H1 (cell line): ENCODE measurements around the gene FLCN. TPM values are rescaled to one million over a fixed set of nuclear protein-coding genes. Genes with fewer than 3 reads are reported as not detected.

Source experiments
- CTCF ChIA-PET: fragments of 300-600 bp; sonication (Branson Sonifier 250); formaldehyde crosslinking; loops from one replicate; lab custom pipeline; 2021; ENCODE audit not compliant: partially characterized antibody; lab: Charles Lee
- POLR2A ChIA-PET: fragments of 300-600 bp; sonication (Branson Sonifier 250); formaldehyde crosslinking; loops from one replicate; lab custom pipeline; 2021; ENCODE audit warnings: inconsistent platforms; ENCODE audit not compliant: partially characterized antibody; lab: Charles Lee
- DNase-seq, 2 experiments: peaks; one replicate each; pipeline versions ENCODE4 v3.0.0 to v3.0.0-alpha.2; 2010 to 2022; ENCODE audit warnings: low spot score in 2 of 2, low read depth in 1 of 2, mixed read lengths in 1 of 2
- FAIRE-seq: peaks from 2 replicates; lab custom pipeline; 2011; peaks lifted over from hg19 to GRCh38; lab: Jason Lieb, UNC
- H2AFZ ChIP-seq: 2 replicates; pipeline ENCODE4 v1.8.1; 2012; ENCODE audit warnings: low read length, inconsistent platforms
- H2AK5ac ChIP-seq: 2 replicates; pipeline ENCODE4 v1.6.1; 2013; ENCODE audit warnings: low read depth, low read length
- H2BK120ac ChIP-seq: replicated peaks from 2 replicates; pipeline ENCODE3; 2013; ENCODE audit warnings: low read depth, low read length, inconsistent platforms
- H2BK12ac ChIP-seq: 2 replicates; pipeline ENCODE4 v1.6.1; 2013; ENCODE audit warnings: low read depth, low read length
- H2BK15ac ChIP-seq: 2 replicates; pipeline ENCODE4 v1.6.1; 2013; ENCODE audit warnings: low read length
- H2BK20ac ChIP-seq: 2 replicates; pipeline ENCODE4 v1.6.1; 2013; ENCODE audit warnings: low read length
- H2BK5ac ChIP-seq: 2 replicates; pipeline ENCODE4 v1.6.1; 2013; ENCODE audit warnings: low read depth, low read length
- H3K14ac ChIP-seq: 2 replicates; pipeline ENCODE4 v1.6.1; 2013; ENCODE audit warnings: inconsistent platforms; ENCODE audit not compliant: insufficient read length
- H3K18ac ChIP-seq: 2 replicates; pipeline ENCODE4 v1.6.1; 2013; ENCODE audit warnings: low read length; ENCODE audit errors: extremely low read depth
- H3K23ac ChIP-seq: 2 replicates; pipeline ENCODE4 v1.6.1; 2013; ENCODE audit warnings: inconsistent platforms; ENCODE audit not compliant: insufficient read length
- H3K23me2 ChIP-seq: 2 replicates; pipeline ENCODE4 v1.6.1; 2013; ENCODE audit warnings: low read depth, low read length
- H3K27ac ChIP-seq: 2 replicates; pipeline ENCODE4 v1.6.1; 2011; ENCODE audit warnings: low read depth, low read length, inconsistent platforms
- H3K27me3 ChIP-seq, 4 experiments: replicated peaks in 1 of 4; 1 replicate in 1 of 4; 2 replicates in 3 of 4; pipeline versions ENCODE4 v1.6.1 to v1.8.1; 2011 to 2013; ENCODE audit warnings: low read length in 3 of 4, mild to moderate bottlenecking in 3 of 4, inconsistent platforms in 2 of 4, mixed read lengths in 2 of 4, moderate library complexity in 1 of 4; ENCODE audit not compliant: control insufficient read depth in 3 of 4, insufficient read depth in 3 of 4; ENCODE audit errors: extremely low read depth in 1 of 4
- H3K36me3 ChIP-seq, 4 experiments: 2 replicates each; pipeline versions ENCODE4 v1.6.1 to v1.8.1; 2011 to 2013; ENCODE audit warnings: mild to moderate bottlenecking in 4 of 4, low read length in 3 of 4, moderate library complexity in 2 of 4, control low read depth in 1 of 4, inconsistent platforms in 1 of 4; ENCODE audit not compliant: insufficient read depth in 4 of 4, control insufficient read depth in 2 of 4
- H3K4ac ChIP-seq: replicated peaks from 2 replicates; pipeline ENCODE3; 2013; ENCODE audit warnings: low read length, low read depth, mixed read lengths, inconsistent platforms; ENCODE audit not compliant: insufficient read length
- H3K4me1 ChIP-seq, 4 experiments: replicated peaks in 1 of 4; 1 replicate in 1 of 4; 2 replicates in 3 of 4; pipeline versions ENCODE4 v1.6.1 to v1.8.1; 2011 to 2013; ENCODE audit warnings: low read length in 3 of 4, inconsistent platforms in 2 of 4, mixed read lengths in 1 of 4; ENCODE audit not compliant: insufficient read depth in 4 of 4, control insufficient read depth in 3 of 4
- H3K4me2 ChIP-seq, 2 experiments: 2 replicates each; pipeline versions ENCODE4 v1.6.1 to v1.8.1; 2011 to 2013; ENCODE audit warnings: low read depth in 2 of 2, low read length in 2 of 2, control low read depth in 1 of 2, inconsistent platforms in 1 of 2, mild to moderate bottlenecking in 1 of 2; ENCODE audit not compliant: insufficient read depth in 1 of 2
- H3K4me3 ChIP-seq, 4 experiments: fragments of 200-600, 300-600 bp in 1 of 4; sonication (generic), shearing (Covaris generic), sonication (Bioruptor Twin) in 1 of 4; 2 replicates each; pipeline versions ENCODE4 v1.5.1 to v1.8.1; 2011 to 2016; ENCODE audit warnings: low read length in 4 of 4, low read depth in 3 of 4, control low read depth in 2 of 4, inconsistent platforms in 2 of 4, mild to moderate bottlenecking in 2 of 4, mixed read lengths in 1 of 4, moderate library complexity in 1 of 4; ENCODE audit not compliant: insufficient read depth in 2 of 4; ENCODE audit errors: extremely low read depth in 1 of 4
- H3K56ac ChIP-seq: replicated peaks from 2 replicates; pipeline ENCODE3; 2013; ENCODE audit warnings: low read depth, mild to moderate bottlenecking, mixed read lengths, low read length, inconsistent platforms; ENCODE audit not compliant: insufficient read length
- H3K79me1 ChIP-seq: 2 replicates; pipeline ENCODE4 v1.6.1; 2013; ENCODE audit warnings: low read depth, low read length, control low read depth
- H3K79me2 ChIP-seq, 2 experiments: 2 replicates each; pipeline versions ENCODE4 v1.6.1 to v1.8.1; 2012 to 2013; ENCODE audit warnings: low read length in 2 of 2, mild to moderate bottlenecking in 2 of 2, inconsistent platforms in 1 of 2; ENCODE audit not compliant: insufficient read depth in 2 of 2, control insufficient read depth in 1 of 2
- H3K9ac ChIP-seq, 4 experiments: replicated peaks in 1 of 4; 1 replicate in 1 of 4; 2 replicates in 3 of 4; pipeline versions ENCODE4 v1.6.1 to v1.8.1; 2011 to 2013; ENCODE audit warnings: low read depth in 3 of 4, low read length in 3 of 4, control low read depth in 2 of 4, mild to moderate bottlenecking in 2 of 4, moderate library complexity in 2 of 4, inconsistent platforms in 1 of 4; ENCODE audit errors: extremely low read depth in 1 of 4
- H3K9me3 ChIP-seq, 2 experiments: 2 replicates each; pipeline versions ENCODE4 v1.6.1 to v1.8.1; 2012 to 2013; ENCODE audit warnings: mild to moderate bottlenecking in 2 of 2, moderate library complexity in 2 of 2, control low read depth in 1 of 2, inconsistent platforms in 1 of 2, low read depth in 1 of 2, low read length in 1 of 2, mixed read lengths in 1 of 2; ENCODE audit not compliant: insufficient read depth in 2 of 2
- H4K20me1 ChIP-seq, 2 experiments: replicated peaks in 1 of 2; 2 replicates each; pipeline versions ENCODE3 to v1.8.1; 2011 to 2013; ENCODE audit warnings: inconsistent platforms in 2 of 2, low read length in 2 of 2, mild to moderate bottlenecking in 1 of 2; ENCODE audit not compliant: insufficient read depth in 2 of 2, control insufficient read depth in 1 of 2
- H4K5ac ChIP-seq: 2 replicates; pipeline ENCODE4 v1.6.1; 2013; ENCODE audit warnings: low read length, low read depth, mixed read lengths, inconsistent platforms; ENCODE audit not compliant: insufficient read length
- H4K8ac ChIP-seq: 2 replicates; pipeline ENCODE4 v1.8.0; 2013; ENCODE audit warnings: mild to moderate bottlenecking, moderate library complexity, low read length, inconsistent platforms; ENCODE audit not compliant: insufficient read depth; ENCODE audit errors: extremely low read depth
- H4K91ac ChIP-seq: replicated peaks from 2 replicates; pipeline ENCODE3; 2013; ENCODE audit warnings: low read length, mixed read lengths, inconsistent platforms; ENCODE audit not compliant: insufficient read length
- CBX5 ChIP-seq: fragments of 300-800, 300-1000 bp; sonication (generic); IDR thresholded peaks from 2 replicates; pipeline ENCODE4 v1.7.1; 2016; ENCODE audit warnings: antibody characterized with exemption, low read length, low read depth
- CTCF ChIP-seq, 3 experiments: IDR thresholded peaks; 1 replicate in 2 of 3; 2 replicates in 1 of 3; pipeline versions ENCODE4 v1.5.1 to v1.6.1; 2011; ENCODE audit warnings: low read length in 3 of 3, mild to moderate bottlenecking in 3 of 3, inconsistent platforms in 2 of 3, low read depth in 1 of 3, moderate library complexity in 1 of 3; ENCODE audit not compliant: insufficient read depth in 1 of 3; ENCODE audit errors: control extremely low read depth in 1 of 3
- EGR1 ChIP-seq: IDR thresholded peaks from 2 replicates; pipeline ENCODE4 v1.6.1; 2011; ENCODE audit warnings: low read depth, low read length, borderline replicate concordance
- EP300 ChIP-seq, 2 experiments: IDR thresholded peaks; 1 replicate in 1 of 2; 2 replicates in 1 of 2; pipeline ENCODE4 v1.6.1; 2011 to 2012; ENCODE audit warnings: low read depth in 2 of 2, low read length in 2 of 2, mild to moderate bottlenecking in 2 of 2, borderline replicate concordance in 1 of 2, inconsistent platforms in 1 of 2, moderate library complexity in 1 of 2
- GTF2F1 ChIP-seq: IDR thresholded peaks from 2 replicates; pipeline ENCODE4 v1.6.1; 2012; ENCODE audit warnings: low read depth, low read length, improper control_type of control experiment, borderline replicate concordance
- POLR2AphosphoS5 ChIP-seq: IDR thresholded peaks from 2 replicates; pipeline ENCODE4 v1.6.1; 2011; ENCODE audit warnings: low read depth, low read length
- RAD21 ChIP-seq, 2 experiments: IDR thresholded peaks in 1 of 2; conservative IDR thresholded peaks in 1 of 2; 2 replicates each; pipeline ENCODE4 v1.6.1; 2011; ENCODE audit warnings: low read depth in 2 of 2, low read length in 2 of 2, improper control_type of control experiment in 1 of 2, inconsistent platforms in 1 of 2, mild to moderate bottlenecking in 1 of 2, moderate library complexity in 1 of 2
- SAP30 ChIP-seq: fragments of 300-600 bp; sonication (generic); IDR thresholded peaks from 2 replicates; pipeline ENCODE4 v1.7.1; 2012; ENCODE audit warnings: low read length, moderate library complexity, mild to moderate bottlenecking, inconsistent platforms; ENCODE audit not compliant: insufficient read depth, insufficient replicate concordance
- SRF ChIP-seq: IDR thresholded peaks from 2 replicates; pipeline ENCODE4 v1.6.1; 2011; ENCODE audit warnings: mild to moderate bottlenecking, low read depth, low read length, moderate library complexity
- TBP ChIP-seq: IDR thresholded peaks from 2 replicates; pipeline ENCODE4 v1.6.1; 2011; ENCODE audit warnings: low read depth, low read length, improper control_type of control experiment
- ZNF274 ChIP-seq: IDR thresholded peaks from 2 replicates; pipeline ENCODE4 v1.7.0; 2012; ENCODE audit warnings: low read length, borderline replicate concordance; ENCODE audit errors: extremely low read depth
- WGBS, 2 experiments: shearing (Covaris generic) in 1 of 2; methylation state at CpG; one replicate each; pipeline versions ENCODE4 v1.1.6 to v1.1.7; 2013 to 2015; ENCODE audit warnings: low lambda C conversion rate in 2 of 2, mixed read lengths in 2 of 2, inconsistent platforms in 1 of 2, low coverage in 1 of 2, missing lambda C conversion rate in 1 of 2; ENCODE audit not compliant: insufficient replicate concordance in 2 of 2, insufficient coverage in 1 of 2, insufficient read length in 1 of 2; ENCODE audit errors: extremely low coverage in 1 of 2, missing lambda C conversion rate in 1 of 2; 5-methylcytosine and 5-hydroxymethylcytosine counted together
- polyA plus RNA-seq, 7 experiments: library from polyadenylated mRNA; depleted of rRNA in 3 of 7; stranded (reverse) in 5 of 7; unstranded in 2 of 7; fragments of >200 nt in 5 of 7; fragments of 200-250 nt in 2 of 7; gene quantifications; 1 replicate in 5 of 7; 2 replicates in 1 of 7; 4 replicates in 1 of 7; pipeline versions ENCODE4 v1.2.1 to v1.2.3, GENCODE V29; 2011 to 2013; ENCODE audit warnings: missing spikeins in 2 of 7, mixed read lengths in 2 of 7
- total RNA-seq: library from RNA; stranded (reverse); fragmentation: NEBNext Ultra II Directional; extraction: Animal tissue kit (Norgen Biotek cat#: 25700); gene quantifications from 2 replicates; pipeline ENCODE4 v1.2.1, GENCODE V29; 2021

The FLCN gene
- total and polyA plus RNA-seq, 2 of the 8 experiments (the other 6 are each of a cell fraction or from before 2014, with no cell fraction given) = 15.6 to 34.6 TPM

- Histone ChIP-seq H3K9me3 (no peaks in the 10 kb centered on the region), H3K27ac (no peak overlapping the region), H4K20me1 (no peaks in the 10 kb centered on the region), H3K14ac (no peak overlapping the region), H2BK120ac (no peak overlapping the region), H3K4me2 (no peak overlapping the region), H3K4me3 (no peak overlapping the region), H3K56ac (no peak overlapping the region), H2BK12ac (no peak overlapping the region), H2BK15ac (no peak overlapping the region), H2AFZ (no peak overlapping the region), H2AK5ac (no peak overlapping the region), H3K27me3 (no peaks in the 10 kb centered on the region), H4K8ac (no peak overlapping the region), H3K23ac (no peak overlapping the region), H4K5ac (no peak overlapping the region), H2BK5ac (no peak overlapping the region), H3K18ac (no peak overlapping the region), H2BK20ac (no peak overlapping the region), H3K4ac (no peak overlapping the region), H3K79me2 (no peaks in the 10 kb centered on the region), H3K9ac (no peak overlapping the region), H3K36me3 (no peaks in the 10 kb centered on the region; a peak in 2 of 8 replicates), H3K4me1 (peaks cover 0 to 3% (median under 1%) of the 10 kb centered on the region in 4 experiments; a peak in 3 of 7 replicates), H3K79me1 (no peaks in the 10 kb centered on the region), H4K91ac (no peak overlapping the region), H3K23me2 (no peaks in the 10 kb centered on the region)
- 84% methylated on average over 4 of the region's 4 CpGs; no CpG with 5 or more reads in 1 of the 2 experiments for WGBS, 2 experiments
- ChIA-PET POLR2A (interaction anchor here (1.1 to 1.2 kb wide), 2 partner anchors 12 to 18 kb away, joined by 4 to 5 read pairs; no protein-coding TSS in a partner anchor), CTCF (interaction anchor here (0.6 to 1.7 kb wide), 12 partner anchors 8 to 189 kb away, joined by 3 to 5 read pairs (median 4); no protein-coding TSS in a partner anchor)
- FAIRE-seq (no peak), DNase-seq (no peak)
- TF ChIP-seq GTF2F1 = no peak
- TF ChIP-seq EGR1 = no peak
- no peak for TF ChIP-seq RAD21 (IDR thresholded peaks at IDR 0.05 in 1 of 2, conservative IDR thresholded peaks at IDR 0.05 in 1 of 2; ENCODE audit: low read depth in 2 of 2, low read length in 2 of 2)
- no peak for TF ChIP-seq CBX5
- no peak for TF ChIP-seq SAP30
- no peak for TF ChIP-seq POLR2AphosphoS5
- TF ChIP-seq CTCF (IDR thresholded peaks at IDR 0.05; ENCODE audit: control extremely low read depth in 1 of 3, insufficient read depth in 1 of 3, low read depth in 1 of 3, low read length in 3 of 3) = no peak
- no peak for TF ChIP-seq SRF
- no peak for TF ChIP-seq ZNF274
- TF ChIP-seq EP300 (IDR thresholded peaks at IDR 0.05; ENCODE audit: borderline replicate concordance in 1 of 2, low read depth in 2 of 2, low read length in 2 of 2) = no peak
- no peak for TF ChIP-seq TBP
These were observed 47.4 kb downstream of the FLCN start for GRCh38 chr17:17189559-17189958.
